Activated CD8-positive, alpha-beta T cell treated with anti-CD3 and anti-CD28 coated beads for 36 hours (primary cell): ENCODE results near the gene RGR. TPM values are rescaled to one million over a fixed set of nuclear protein-coding genes. Genes with fewer than 3 reads are reported as not detected.

Experiments used
- ATAC-seq: fragments of 200-7000 bp; cut with Tn5 transposase; one replicate; pipeline ENCODE4 v1.10.0; 2021; ENCODE audit warnings: mild to moderate bottlenecking, moderate library complexity
- CTCF ChIA-PET: fragments of 350-600 bp; sonication (Branson Sonifier 250); formaldehyde crosslinking; loops from one replicate; lab custom pipeline; 2021; ENCODE audit warnings: antibody characterized with exemption; lab: Charles Lee
- POLR2A ChIA-PET: fragments of 350-600 bp; sonication (Branson Sonifier 250); formaldehyde crosslinking; loops from one replicate; lab custom pipeline; 2021; ENCODE audit warnings: antibody characterized with exemption; lab: Charles Lee
- DNase-seq: peaks from one replicate; pipeline ENCODE4 v3.0.0-alpha.2; 2020
- H3K27ac Mint-ChIP-seq: one replicate; pipeline ENCODE4 v1.8.0; 2021; ENCODE audit warnings: mild to moderate bottlenecking, mixed read lengths
- H3K27me3 Mint-ChIP-seq: one replicate; pipeline ENCODE4 v1.8.0; 2021; ENCODE audit warnings: mixed read lengths
- H3K36me3 Mint-ChIP-seq: one replicate; pipeline ENCODE4 v1.8.0; 2021; ENCODE audit warnings: low read depth, mixed read lengths
- H3K4me1 Mint-ChIP-seq: one replicate; pipeline ENCODE4 v1.8.0; 2021; ENCODE audit warnings: low read depth, mixed read lengths
- H3K4me3 Mint-ChIP-seq: one replicate; pipeline ENCODE4 v1.8.0; 2021; ENCODE audit warnings: mild to moderate bottlenecking, moderate library complexity, mixed read lengths
- H3K9me3 Mint-ChIP-seq: one replicate; pipeline ENCODE4 v1.8.0; 2021; ENCODE audit warnings: mixed read lengths
- CTCF ChIP-seq: fragments of 200-600 bp; IDR thresholded peaks from one replicate; pipeline ENCODE4 v1.8.0; 2022; ENCODE audit warnings: antibody characterized with exemption, mild to moderate bottlenecking
- intact Hi-C: fragments of 100-400 bp; cut with micrococcal nuclease; formaldehyde crosslinking; loops from one replicate; pipeline ENCODE4 v1.10.0; 2022
- total RNA-seq, 2 experiments: library from RNA; stranded (reverse); gene quantifications; one replicate each; pipeline ENCODE4 v1.2.3, GENCODE V29; 2021

The RGR gene
- total RNA-seq, 2 experiments from 2014 or later: not detected

DNA sequence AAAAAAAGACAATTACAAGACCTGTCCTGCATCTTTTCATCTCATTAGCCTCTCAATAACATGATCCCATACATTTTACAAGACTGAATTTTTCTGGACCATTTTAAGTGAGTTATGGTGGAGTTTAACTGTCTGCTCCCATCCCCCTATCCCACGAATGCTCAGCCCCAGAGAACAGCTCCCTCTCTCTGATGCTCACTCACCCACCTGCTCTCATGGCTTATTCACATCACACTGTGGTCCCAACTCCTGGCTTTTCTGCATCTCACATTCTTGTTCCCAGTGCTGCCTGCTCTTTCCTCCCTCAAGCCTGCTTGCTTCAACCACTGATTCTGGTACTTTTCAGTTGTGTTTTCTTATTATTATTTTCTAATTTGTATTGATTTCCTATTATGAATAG, 63.2 kb downstream of the RGR start:
- intact Hi-C loops: no loop called here
- Mint-ChIP-seq H3K4me3 (no peak overlapping the region), H3K4me1 (peaks cover 33% of the 10 kb centered on the region), H3K9me3 (no peaks in the 10 kb centered on the region), H3K27me3 (peaks cover 5% of the 10 kb centered on the region), H3K27ac (no peak overlapping the region), H3K36me3 (peaks cover 1% of the 10 kb centered on the region)
- ChIA-PET POLR2A (interaction anchor here (0.9 to 1.1 kb wide), 2 partner anchors 16 to 21 kb away, joined by 3 read pairs; no protein-coding TSS in a partner anchor), CTCF (interaction anchor here (1.1 to 1.6 kb wide), 3 partner anchors 19 to 229 kb away, joined by 3 to 6 read pairs (median 5); no protein-coding TSS in a partner anchor)
- no peak for TF ChIP-seq CTCF
- ATAC-seq (no peak), DNase-seq (no peak)

- peak; percentile 66 for DNase-seq
- ATAC-seq: peak; percentile 71
- H3K36me3 Mint-ChIP-seq: peaks cover 1% of the 10 kb centered on the region
- POLR2A ChIA-PET: interaction anchor here (0.9 to 1.1 kb wide), 2 partner anchors 17 to 20 kb away, joined by 3 read pairs; no protein-coding TSS in a partner anchor
- H3K27ac Mint-ChIP-seq: peak overlapping the region; percentile 50
- TF ChIP-seq CTCF: no peak
- H3K4me1 Mint-ChIP-seq: peaks cover 34% of the 10 kb centered on the region
- CTCF ChIA-PET: interaction anchor here (1.1 to 3.3 kb wide), 5 partner anchors 18 to 229 kb away, joined by 3 to 10 read pairs (median 5); no protein-coding TSS in a partner anchor
- no peaks in the 10 kb centered on the region for H3K9me3 Mint-ChIP-seq
- H3K27me3 Mint-ChIP-seq: peaks cover 5% of the 10 kb centered on the region
- H3K4me3 Mint-ChIP-seq: peak overlapping the region; percentile 18
- intact Hi-C loops: no loop called here
These were observed 63.8 kb downstream of the RGR start for GRCh38 chr10:84308481-84309304.

Other genes with a start within 250 kb of the RGR start
- 100 to 1,000 TPM; 198 TPM for gene GHITM, start 105.5 kb upstream of the RGR start, total RNA-seq
- not detected for gene GPR15LG, start 71.3 kb upstream of the RGR start, total RNA-seq
- 1 to 10 TPM; 1.8 to 2.4 TPM for gene CDHR1, start 50.5 kb upstream of the RGR start, total RNA-seq
- not detected for gene LRIT2, start 19.5 kb upstream of the RGR start, total RNA-seq
- not detected for gene LRIT1, start 3.5 kb upstream of the RGR start, total RNA-seq
- 10 to 100 TPM; 56.9 to 57.5 TPM for gene CCSER2, start 83.5 kb downstream of the RGR start, total RNA-seq